ENCODE results near the gene LEO1. TPM values are rescaled to one million over a fixed set of nuclear protein-coding genes. Genes with fewer than 3 reads are reported as not detected.

The LEO1 gene
- total and polyA plus RNA-seq, 4 donors = 11.3 to 23.3 (median 13.9) TPM

GRCh38 chr15:52006702-52007340, 35.2 kb upstream of the LEO1 start:
- no peaks in the 10 kb centered on the region for H3K27me3 ChIP-seq (ENCODE audit: control insufficient read depth in 4 of 4, insufficient read depth in 4 of 4, low read length in 3 of 4)
- H3K9me3 ChIP-seq (ENCODE audit: control insufficient read depth in 4 of 4, low read length in 3 of 4) = no peaks in the 10 kb centered on the region
- no peak for DNase-seq (ENCODE audit: low spot score)
- TF ChIP-seq JUND (IDR thresholded peaks at IDR 0.05) = no peak
- TF ChIP-seq HNF4G (IDR thresholded peaks at IDR 0.05) = no peak
- no peak for TF ChIP-seq TAF1 (conservative IDR thresholded peaks at IDR 0.05)
- no peak for TF ChIP-seq CTCF (IDR thresholded peaks at IDR 0.05; ENCODE audit: low read depth, low read length, missing input control)
- TF ChIP-seq FOXA2 (IDR thresholded peaks at IDR 0.05) = no peak
- TF ChIP-seq ATF3 (IDR thresholded peaks at IDR 0.05) = no peak
- TF ChIP-seq RXRA (IDR thresholded peaks at IDR 0.05) = no peak
- TF ChIP-seq EGR1 (IDR thresholded peaks at IDR 0.05; ENCODE audit: low read depth in 2 of 2) = no peak
- no peak for TF ChIP-seq MAX (IDR thresholded peaks at IDR 0.05)
- TF ChIP-seq YY1 (IDR thresholded peaks at IDR 0.05) = no peak
- H3K36me3 ChIP-seq (ENCODE audit: control insufficient read depth in 4 of 4, insufficient read depth in 3 of 4, low read depth in 1 of 4, low read length in 3 of 4) = no peaks in the 10 kb centered on the region
- 82% methylated on average over 3 of the region's 3 CpGs for WGBS
- peaks cover 0 to 6% (median 0%) of the 10 kb centered on the region in 4 donors for H3K4me1 ChIP-seq (ENCODE audit: control insufficient read depth in 4 of 4, insufficient read depth in 4 of 4, low read length in 3 of 4)
- no peak overlapping the region for H3K9ac ChIP-seq (ENCODE audit: low read depth in 1 of 2, low read length in 2 of 2)
- H3K4me3 ChIP-seq (ENCODE audit: low read depth in 1 of 3, low read length in 3 of 3) = no peak overlapping the region
- no peak overlapping the region for H3K27ac ChIP-seq (ENCODE audit: low read depth in 1 of 2, low read length in 2 of 2)

- DNase-seq (ENCODE audit: low spot score) = no peak
- H3K4me1 ChIP-seq (ENCODE audit: control insufficient read depth in 4 of 4, insufficient read depth in 4 of 4, low read length in 3 of 4) = peaks cover 0 to 6% (median 0%) of the 10 kb centered on the region in 4 donors
- no peaks in the 10 kb centered on the region for H3K27me3 ChIP-seq (ENCODE audit: control insufficient read depth in 4 of 4, insufficient read depth in 4 of 4, low read length in 3 of 4)
- H3K27ac ChIP-seq (ENCODE audit: low read depth in 1 of 2, low read length in 2 of 2) = no peak overlapping the region
- TF ChIP-seq ATF3 (IDR thresholded peaks at IDR 0.05) = no peak
- TF ChIP-seq FOXA1 (IDR thresholded peaks at IDR 0.05) = no peak
- TF ChIP-seq NR2F2 (IDR thresholded peaks at IDR 0.05) = no peak
- no peak for TF ChIP-seq HNF4A (conservative IDR thresholded peaks at IDR 0.05)
- TF ChIP-seq EGR1 (IDR thresholded peaks at IDR 0.05; ENCODE audit: low read depth in 2 of 2) = no peak
- TF ChIP-seq MAX (IDR thresholded peaks at IDR 0.05) = no peak
- no peak for TF ChIP-seq TAF1 (conservative IDR thresholded peaks at IDR 0.05)
- TF ChIP-seq FOXA2 (IDR thresholded peaks at IDR 0.05) = no peak
- no peak for TF ChIP-seq YY1 (IDR thresholded peaks at IDR 0.05)
- TF ChIP-seq REST (IDR thresholded peaks at IDR 0.05) = no peak
- TF ChIP-seq GABPA (IDR thresholded peaks at IDR 0.05 in 1 of 2, conservative IDR thresholded peaks at IDR 0.05 in 1 of 2) = no peak
- TF ChIP-seq HNF4G (IDR thresholded peaks at IDR 0.05) = no peak
- WGBS = 82% methylated on average over 5 of the region's 5 CpGs
- no peaks in the 10 kb centered on the region for H3K36me3 ChIP-seq (ENCODE audit: control insufficient read depth in 4 of 4, insufficient read depth in 3 of 4, low read depth in 1 of 4, low read length in 3 of 4)
- no peak overlapping the region for H3K9ac ChIP-seq (ENCODE audit: low read depth in 1 of 2, low read length in 2 of 2)
- no peaks in the 10 kb centered on the region for H3K9me3 ChIP-seq (ENCODE audit: control insufficient read depth in 4 of 4, low read length in 3 of 4)
- H3K4me3 ChIP-seq (ENCODE audit: low read depth in 1 of 3, low read length in 3 of 3) = no peak overlapping the region
Observed at GRCh38 chr15:52005748-52006701, 34.4 kb upstream of the LEO1 start.

Measured in liver (tissue), 9 donors.